ENCODE results near the gene TNNI3K. TPM values are rescaled to one million over a fixed set of nuclear protein-coding genes. Genes with fewer than 3 reads are reported as not detected.

Gene TNNI3K
- total RNA-seq, 1 experiment from 2014 or later: not detected

- H2BK15ac ChIP-seq (ENCODE audit: low read depth, low read length): no peak within 1 kb of the TSS
- H4K20me1 ChIP-seq (ENCODE audit: control insufficient read depth, insufficient read depth, insufficient read length): no peaks in the 10 kb centered on the region
- WGBS (ENCODE audit: extremely low coverage, insufficient read length, low lambda C conversion rate): no CpG with 5 or more reads among the region's 41 CpGs
- peak within 1 kb of the TSS; percentile 36 for H3K4me2 ChIP-seq (ENCODE audit: insufficient read depth, insufficient read length, low read length)
- H3K18ac ChIP-seq (ENCODE audit: insufficient read length, low read depth, low read length): peak within 1 kb of the TSS; percentile 88
- Mint-ChIP-seq H3K27ac (peak within 1 kb of the TSS in 2 of 3 experiments; percentile 2 to 98; a peak in 3 of 7 replicates), H3K9me3 (0 out of 5 replicates have a peak, but pooled peaks cover 0 to 1% of the 10 kb centered on the region in 2 experiments), H3K27me3 (ENCODE audit: low read depth) (peaks cover 2% of the 10 kb centered on the region), H3K4me1 (peaks cover 2 to 12% of the 10 kb centered on the region in 2 experiments; a peak in 3 of 4 replicates), H3K36me3 (ENCODE audit: insufficient read depth in 1 of 3, low read depth in 3 of 3) (no peaks in the 10 kb centered on the region), H3K4me3 (peak within 1 kb of the TSS; percentile 72 to 78)
- H2BK20ac ChIP-seq (ENCODE audit: low read depth, low read length, poor library complexity, severe bottlenecking): no peak within 1 kb of the TSS
- peak within 1 kb of the TSS; percentile 90 for H2AFZ ChIP-seq (ENCODE audit: low read length)
- H4K5ac ChIP-seq (ENCODE audit: insufficient read length, low read depth, low read length): no peak within 1 kb of the TSS
- no peak for TF ChIP-seq CTCF (conservative IDR thresholded peaks at IDR 0.05)
- no peak within 1 kb of the TSS for H3K27ac ChIP-seq (ENCODE audit: insufficient read length, low read depth, low read length)
- H2AK5ac ChIP-seq (ENCODE audit: insufficient read length, low read length): no peak within 1 kb of the TSS
- no peak within 1 kb of the TSS for H2BK12ac ChIP-seq (ENCODE audit: insufficient read length, low read depth, low read length)
- H3T11ph ChIP-seq (ENCODE audit: low read length): no peak within 1 kb of the TSS
- no peaks in the 10 kb centered on the region for H3K79me2 ChIP-seq (ENCODE audit: insufficient read depth, low read length)
- no peak within 1 kb of the TSS for H3K4ac ChIP-seq (ENCODE audit: low read depth, low read length)
- H4K8ac ChIP-seq (replicated peaks; ENCODE audit: insufficient read length, low read depth, low read length): no peak within 1 kb of the TSS
- H3K23me2 ChIP-seq (ENCODE audit: insufficient read length, low read depth, low read length, poor library complexity, severe bottlenecking): peaks cover 5% of the 10 kb centered on the region
- no peaks in the 10 kb centered on the region for H3K27me3 ChIP-seq (ENCODE audit: insufficient read depth, low read length)
- no peak within 1 kb of the TSS for H3K23ac ChIP-seq (ENCODE audit: insufficient read length, low read depth, low read length)
- H3K4me1 ChIP-seq (ENCODE audit: insufficient read depth, low read length): no peaks in the 10 kb centered on the region
- no peak within 1 kb of the TSS for H3K56ac ChIP-seq (ENCODE audit: insufficient read length, low read depth, low read length)
- H2BK5ac ChIP-seq (ENCODE audit: insufficient read length, low read length): no peak within 1 kb of the TSS
- H3K9ac ChIP-seq (ENCODE audit: extremely low read depth, insufficient read length, low read length): no peak within 1 kb of the TSS
- H4K91ac ChIP-seq (ENCODE audit: insufficient read length, low read depth, low read length): no peak within 1 kb of the TSS
- peak; percentile 95 for DNase-seq
- no peaks in the 10 kb centered on the region for H3K79me1 ChIP-seq (ENCODE audit: insufficient read depth, low read depth, low read length, poor library complexity, severe bottlenecking)
- peak within 1 kb of the TSS; percentile 24 for H2BK120ac ChIP-seq (ENCODE audit: low read depth, low read length, poor library complexity, severe bottlenecking)
- H3K9me3 ChIP-seq (ENCODE audit: control insufficient read depth, low read depth, low read length): no peaks in the 10 kb centered on the region
- H3K14ac ChIP-seq (ENCODE audit: insufficient read depth, low read length): peak within 1 kb of the TSS; percentile 89; the same call in 1 of the 2 replicates
Measured at GRCh38 chr1:74197657-74198552, 37.3 kb upstream of the TNNI3K start, which contains the start of the genes FPGT and LRRIQ3. FPGT (plus strand) TSS chr1:74198242; CDS start chr1:74198279, 37 bp downstream. LRRIQ3 (minus strand) TSS chr1:74198176; CDS start chr1:74183684, 14,492 bp downstream.
